Liver (tissue), 9 donors: ENCODE results near the gene ATP5MK. TPM values are rescaled to one million over a fixed set of nuclear protein-coding genes. Genes with fewer than 3 reads are reported as not detected.

Experiments used
- DNase-seq: peaks from one replicate; pipeline ENCODE4 v3.0.0-alpha.2; 2017; ENCODE audit warnings: low spot score
- H3K27ac ChIP-seq, 2 donors: one replicate each; pipeline ENCODE4 v1.7.0; 2013; ENCODE audit warnings: inconsistent platforms in 2 of 2, low read length in 2 of 2, control low read depth in 1 of 2, low read depth in 1 of 2, mild to moderate bottlenecking in 1 of 2
- H3K27me3 ChIP-seq, 4 donors: one replicate each; pipeline versions ENCODE4 v1.6.1 to v1.7.0; 2013; ENCODE audit warnings: low read length in 3 of 4, inconsistent platforms in 1 of 4, mild to moderate bottlenecking in 1 of 4, moderate library complexity in 1 of 4; ENCODE audit not compliant: control insufficient read depth in 4 of 4, insufficient read depth in 4 of 4
- H3K36me3 ChIP-seq, 4 donors: one replicate each; pipeline versions ENCODE4 v1.6.1 to v1.7.0; 2013; ENCODE audit warnings: low read length in 3 of 4, mild to moderate bottlenecking in 3 of 4, low read depth in 1 of 4, moderate library complexity in 1 of 4; ENCODE audit not compliant: control insufficient read depth in 4 of 4, insufficient read depth in 3 of 4
- H3K4me1 ChIP-seq, 4 donors: one replicate each; pipeline versions ENCODE4 v1.6.1 to v1.7.0; 2013; ENCODE audit warnings: low read length in 3 of 4, mild to moderate bottlenecking in 3 of 4, moderate library complexity in 1 of 4; ENCODE audit not compliant: control insufficient read depth in 4 of 4, insufficient read depth in 4 of 4
- H3K4me3 ChIP-seq, 3 donors: one replicate each; pipeline versions ENCODE4 v1.6.1 to v1.7.0; 2013; ENCODE audit warnings: low read length in 3 of 3, control low read depth in 1 of 3, low read depth in 1 of 3, mild to moderate bottlenecking in 1 of 3
- H3K9ac ChIP-seq, 2 donors: one replicate each; pipeline ENCODE4 v1.7.0; 2013; ENCODE audit warnings: low read length in 2 of 2, mild to moderate bottlenecking in 2 of 2, moderate library complexity in 2 of 2, control low read depth in 1 of 2, low read depth in 1 of 2
- H3K9me3 ChIP-seq, 4 donors: one replicate each; pipeline versions ENCODE4 v1.6.1 to v1.7.0; 2013; ENCODE audit warnings: low read length in 3 of 4; ENCODE audit not compliant: control insufficient read depth in 4 of 4
- CTCF ChIP-seq: fragments of 150-350 bp; IDR thresholded peaks from 2 replicates; pipeline ENCODE4 v1.5.1; 2017; ENCODE audit warnings: improper control_type of control experiment, low read depth, low read length; ENCODE audit not compliant: missing input control
- EGR1 ChIP-seq, 2 donors: IDR thresholded peaks; 2 replicates each; pipeline ENCODE4 v1.6.1; 2016 to 2018; ENCODE audit warnings: antibody characterized with exemption in 2 of 2, low read depth in 2 of 2
- FOXA1 ChIP-seq: IDR thresholded peaks from 2 replicates; pipeline ENCODE4 v1.6.1; 2016; ENCODE audit warnings: antibody characterized with exemption
- FOXA2 ChIP-seq: IDR thresholded peaks from 2 replicates; pipeline ENCODE4 v1.6.1; 2016; ENCODE audit warnings: antibody characterized with exemption
- GABPA ChIP-seq, 2 donors: IDR thresholded peaks in 1 of 2; conservative IDR thresholded peaks in 1 of 2; 2 replicates each; pipeline ENCODE4 v1.6.1; 2016; ENCODE audit warnings: antibody characterized with exemption in 2 of 2, mild to moderate bottlenecking in 1 of 2, moderate library complexity in 1 of 2
- HNF4A ChIP-seq, 2 donors: conservative IDR thresholded peaks; 2 replicates each; pipeline ENCODE4 v1.6.1; 2016; ENCODE audit warnings: antibody characterized with exemption in 2 of 2, mild to moderate bottlenecking in 2 of 2
- HNF4G ChIP-seq: IDR thresholded peaks from 2 replicates; pipeline ENCODE4 v1.6.1; 2016; ENCODE audit warnings: antibody characterized with exemption
- JUND ChIP-seq, 2 donors: IDR thresholded peaks; 2 replicates each; pipeline ENCODE4 v1.6.1; 2016; ENCODE audit warnings: antibody characterized with exemption in 2 of 2
- NR2F2 ChIP-seq: IDR thresholded peaks from 2 replicates; pipeline ENCODE4 v1.6.1; 2016; ENCODE audit warnings: antibody characterized with exemption
- RAD21 ChIP-seq, 2 donors: IDR thresholded peaks; 2 replicates each; pipeline ENCODE4 v1.6.1; 2016; ENCODE audit warnings: antibody characterized with exemption in 2 of 2, mild to moderate bottlenecking in 2 of 2
- REST ChIP-seq: IDR thresholded peaks from 2 replicates; pipeline ENCODE4 v1.6.1; 2016; ENCODE audit warnings: antibody characterized with exemption, mild to moderate bottlenecking
- RXRA ChIP-seq, 2 donors: IDR thresholded peaks; 2 replicates each; pipeline ENCODE4 v1.6.1; 2017 to 2018; ENCODE audit warnings: antibody characterized with exemption in 2 of 2, mild to moderate bottlenecking in 1 of 2
- SP1 ChIP-seq: IDR thresholded peaks from 2 replicates; pipeline ENCODE4 v1.6.1; 2018; ENCODE audit warnings: antibody characterized with exemption, mild to moderate bottlenecking
- TAF1 ChIP-seq: conservative IDR thresholded peaks from 2 replicates; pipeline ENCODE4 v1.6.1; 2016; ENCODE audit warnings: antibody characterized with exemption, mild to moderate bottlenecking
- YY1 ChIP-seq: IDR thresholded peaks from 2 replicates; pipeline ENCODE4 v1.6.1; 2016; ENCODE audit warnings: antibody characterized with exemption, mild to moderate bottlenecking
- ZBTB33 ChIP-seq: IDR thresholded peaks from 2 replicates; pipeline ENCODE4 v1.6.1; 2016; ENCODE audit warnings: antibody characterized with exemption
- WGBS: extraction: QIAGEN DNeasy Blood & Tissue Kit; methylation state at CpG from one replicate; pipeline ENCODE4 v1.1.7; 2013; 5-methylcytosine and 5-hydroxymethylcytosine counted together
- polyA plus RNA-seq, 2 donors: library from polyadenylated mRNA; stranded (reverse) in 1 of 2; unstranded in 1 of 2; fragments of 200-250 nt in 1 of 2; fragments of >200 nt in 1 of 2; fragmentation: Nextera tagmentation in 1 of 2; extraction: Ambion mirVana in 1 of 2; gene quantifications; one replicate each; pipeline versions ENCODE4 v1.2.1 to v1.2.3, GENCODE V29; 2013 to 2015
- total RNA-seq, 2 donors: library from RNA; depleted of rRNA; stranded (reverse); fragments of >200 nt; gene quantifications; one replicate each; pipeline ENCODE4 v1.2.3, GENCODE V29; 2014
- TF ChIP-seq, protein P1 (sequence below): IDR thresholded peaks from 2 replicates; pipeline ENCODE4 v1.6.1; 2016; ENCODE audit warnings: antibody characterized with exemption
- donor health status: healthy.
- donor health status: healthy.
- donor health status: healthy.
- donor health status: healthy.
- donor health status: healthy.

Gene ATP5MK
- total and polyA plus RNA-seq, 4 donors = 74.7 to 632 (median 248) TPM

DNA sequence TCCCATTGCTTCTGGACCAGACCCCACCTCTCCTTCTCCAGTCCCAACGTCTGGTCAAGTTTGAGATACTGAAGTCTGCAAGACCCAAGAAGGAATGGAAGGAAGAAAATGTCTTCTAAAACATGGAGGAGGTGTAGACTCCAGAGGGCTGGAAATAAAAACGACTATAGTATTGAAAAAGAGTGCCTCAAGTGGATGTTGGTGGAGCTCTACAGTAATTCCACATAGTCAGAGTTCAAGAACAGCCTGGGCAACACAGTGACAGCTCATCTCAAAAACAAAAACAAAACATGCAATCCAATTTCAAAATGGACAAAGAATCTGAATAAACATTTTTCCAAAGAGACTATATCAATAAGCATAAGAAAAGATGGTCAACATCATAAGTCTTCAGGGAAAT is 43.0 kb downstream of the ATP5MK start:
- H3K27ac ChIP-seq = no peak overlapping the region
- H3K9ac ChIP-seq = no peak overlapping the region
- H3K4me1 ChIP-seq = peaks cover 2 to 10% (median 5%) of the 10 kb centered on the region in 4 donors
- 44% methylated on average over 2 of the region's 2 CpGs for WGBS
- H3K36me3 ChIP-seq = peaks cover 0 to 2% (median 0%) of the 10 kb centered on the region in 4 donors
- DNase-seq = no peak
- H3K9me3 ChIP-seq = no peaks in the 10 kb centered on the region
- H3K27me3 ChIP-seq = no peaks in the 10 kb centered on the region
- TF ChIP-seq TAF1 = no peak
- TF ChIP-seq CTCF = no peak
- TF ChIP-seq HNF4G = no peak
- no peak for TF ChIP-seq RXRA (IDR thresholded peaks at IDR 0.05)
- H3K4me3 ChIP-seq = no peak overlapping the region

- under 1% methylated on average over 82 of the region's 82 CpGs for WGBS
- peaks cover 2 to 10% (median 5%) of the 10 kb centered on the region in 4 donors for H3K4me1 ChIP-seq
- no peaks in the 10 kb centered on the region for H3K9me3 ChIP-seq
- H3K4me3 ChIP-seq = peak within 1 kb of the TSS; percentile 52 to 95 (median 84)
- TF ChIP-seq YY1 = no peak
- no peak for TF ChIP-seq NR2F2
- TF ChIP-seq, protein P1, sequence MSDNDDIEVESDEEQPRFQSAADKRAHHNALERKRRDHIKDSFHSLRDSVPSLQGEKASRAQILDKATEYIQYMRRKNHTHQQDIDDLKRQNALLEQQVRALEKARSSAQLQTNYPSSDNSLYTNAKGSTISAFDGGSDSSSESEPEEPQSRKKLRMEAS = no peak
- no peak for TF ChIP-seq GABPA (IDR thresholded peaks at IDR 0.05 in 1 of 2, conservative IDR thresholded peaks at IDR 0.05 in 1 of 2)
- no peak for TF ChIP-seq HNF4A (conservative IDR thresholded peaks at IDR 0.05)
- TF ChIP-seq HNF4G = no peak
- TF ChIP-seq RAD21 (IDR thresholded peaks at IDR 0.05) = no peak
- TF ChIP-seq SP1 = no peak
- no peak for TF ChIP-seq RXRA (IDR thresholded peaks at IDR 0.05)
- no peak for TF ChIP-seq EGR1 (IDR thresholded peaks at IDR 0.05; ENCODE audit: low read depth in 2 of 2)
- TF ChIP-seq FOXA2 = no peak
- no peak for TF ChIP-seq ZBTB33
- TF ChIP-seq CTCF = no peak
- TF ChIP-seq REST = no peak
- no peak for TF ChIP-seq JUND (IDR thresholded peaks at IDR 0.05)
- TF ChIP-seq FOXA1 = no peak
- DNase-seq = peak; percentile 82
- H3K36me3 ChIP-seq = peaks cover 0 to 13% (median 6%) of the 10 kb centered on the region in 4 donors
- H3K27ac ChIP-seq = peak within 1 kb of the TSS; percentile 52 to 81
- H3K27me3 ChIP-seq = no peaks in the 10 kb centered on the region
- H3K9ac ChIP-seq = peak within 1 kb of the TSS; percentile 78 to 81
These were observed 45.6 kb downstream of the ATP5MK start, which contains the start of gene PCGF6 for GRCh38 chr10:103350517-103351260. Gene PCGF6, minus strand, starts transcription at chr10:103351140. Its CDS starts 74 bp downstream, at chr10:103351066.
